CMK (cell line): ENCODE data around the gene S100A7A.
"Not testable (repeated sequence)": the region's sequence is repeated elsewhere in the genome, so short reads cannot be mapped to it uniquely, and the experiment has no call there.

Experiments
- DNase-seq: peaks from one replicate; pipeline ENCODE4 v3.0.0-alpha.2; 2010; ENCODE audit warnings: low read depth

The S100A7A gene

GRCh38 chr1:153395776-153396175 lies 20.5 kb upstream of the S100A7A start:
- no peak for DNase-seq

DNA sequence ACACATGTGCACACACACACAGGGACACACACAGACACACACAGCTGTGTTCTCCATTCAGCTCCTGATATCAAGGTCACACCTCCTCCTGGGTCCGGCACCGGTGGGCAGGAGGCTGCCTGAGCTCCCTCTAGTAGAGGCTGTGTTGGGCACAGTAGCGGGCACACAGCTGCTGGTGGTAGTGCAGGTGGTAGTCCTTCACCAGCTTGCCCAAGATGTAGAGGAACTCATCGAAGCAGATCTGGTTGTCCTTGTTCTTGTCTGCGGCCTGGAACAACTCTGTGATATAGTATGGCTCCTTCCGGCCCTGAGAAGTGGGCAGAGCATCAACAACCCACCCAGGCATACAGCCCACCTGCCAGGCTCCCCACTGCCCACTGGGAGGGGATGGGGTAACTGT lies 19.9 kb upstream of the S100A7A start:
- no peak for DNase-seq

DNA sequence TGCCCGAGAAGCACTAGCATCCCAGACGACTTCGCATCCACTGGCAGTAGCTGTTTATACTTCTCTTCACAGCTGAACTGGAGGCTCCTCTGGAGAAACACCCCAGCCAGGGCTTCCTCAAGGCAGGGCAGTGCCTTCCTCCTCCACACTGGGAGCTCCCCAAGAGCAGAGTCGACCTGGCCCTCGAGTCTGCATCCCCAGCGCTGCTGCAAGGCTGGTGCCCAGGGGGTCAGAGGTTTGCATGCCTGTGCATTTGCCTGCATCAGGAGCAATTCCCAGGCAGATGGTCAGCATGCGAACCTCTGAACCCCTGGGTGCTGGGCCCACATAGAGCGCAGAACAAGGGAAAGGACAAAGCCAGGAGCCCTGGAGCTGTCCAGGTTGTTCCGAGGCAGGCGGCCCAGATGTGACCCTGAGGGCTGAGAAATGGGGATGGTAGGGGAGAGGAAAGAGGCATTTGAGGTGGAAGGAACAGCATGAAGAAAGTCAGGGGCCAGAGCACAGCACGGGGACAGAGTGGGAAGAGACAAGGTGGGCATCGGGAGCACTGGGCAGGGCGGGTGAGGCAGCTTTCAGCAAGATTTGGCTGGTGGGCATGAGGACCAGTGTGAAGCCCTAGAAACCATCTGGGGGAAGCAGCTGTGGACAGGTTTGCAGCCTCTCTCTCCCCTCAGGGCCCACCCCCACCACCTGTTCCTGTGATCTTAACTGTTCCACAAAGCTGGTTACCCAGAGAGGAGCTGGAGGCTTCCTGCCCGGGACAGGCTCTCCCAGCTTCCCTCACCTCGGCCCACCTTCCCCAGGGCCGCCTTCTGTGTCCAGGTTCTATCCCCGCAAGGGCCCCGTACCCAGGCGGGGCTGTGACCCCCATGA lies 19.0 kb upstream of the S100A7A start:
- DNase-seq = no peak

DNA sequence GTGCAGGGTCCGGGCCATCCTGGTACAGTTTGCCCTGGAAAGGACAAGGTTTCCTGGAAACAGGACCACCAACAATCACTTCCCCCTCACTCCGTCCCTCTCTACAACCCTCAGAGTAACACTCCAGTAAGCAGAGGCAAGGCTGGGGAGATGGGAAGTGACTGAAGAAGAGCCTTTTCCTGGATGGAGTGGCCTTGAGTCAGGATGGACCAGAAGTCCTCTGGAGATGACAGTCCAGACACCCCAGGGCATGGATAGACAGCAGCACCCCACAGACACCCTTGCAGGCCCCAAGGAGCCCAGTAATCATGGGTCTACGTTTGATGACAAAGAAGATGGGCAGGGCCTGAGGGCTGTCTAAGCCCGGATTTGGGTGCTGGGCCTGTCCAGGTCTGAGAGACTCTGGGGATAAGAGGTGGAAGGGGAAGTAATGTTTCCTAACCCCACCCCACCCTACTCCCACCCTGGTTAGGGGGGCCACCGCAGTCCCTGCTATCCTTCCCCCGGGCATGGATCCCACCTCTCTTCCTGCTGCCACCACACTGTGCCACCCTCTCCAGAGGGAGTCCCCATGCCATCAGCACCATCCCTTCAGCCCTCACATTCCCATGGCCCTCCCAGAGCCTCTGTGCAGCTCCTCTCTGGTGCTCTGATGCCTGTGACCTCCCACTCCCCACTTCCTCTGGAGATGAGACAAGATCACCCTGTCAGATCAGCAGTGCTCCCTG lies 18.2 kb upstream of the S100A7A start:
- DNase-seq = no peak

GRCh38 chr1:153399401-153400055 lies 16.8 kb upstream of the S100A7A start:
- DNase-seq = no peak

- DNase-seq = no peak
Observed at GRCh38 chr1:153400244-153400643, 16.1 kb upstream of the S100A7A start.

DNA sequence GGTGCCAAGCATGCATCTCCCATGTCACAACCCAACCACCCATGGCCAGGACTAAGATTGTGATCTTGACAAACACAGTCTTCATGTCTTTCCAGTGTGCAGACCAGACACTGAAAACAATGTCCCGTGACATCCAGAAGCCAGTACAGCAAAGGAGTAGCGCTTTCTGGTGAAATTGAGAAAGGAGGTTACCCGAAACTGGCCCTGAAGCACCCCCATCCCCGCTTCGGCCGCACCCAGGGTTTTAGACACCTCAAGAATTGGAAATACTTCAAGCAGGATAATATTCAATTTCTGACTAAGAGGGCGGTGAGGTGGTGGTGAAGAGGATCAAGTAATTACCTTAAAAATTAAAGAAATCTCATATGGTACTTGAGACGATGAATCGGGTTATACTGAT lies 14.9 kb upstream of the S100A7A start:
- DNase-seq = no peak

- no peak for DNase-seq
Observed at GRCh38 chr1:153402226-153402625, 14.1 kb upstream of the S100A7A start.

- DNase-seq = no peak
Observed at GRCh38 chr1:153403421-153404085, 12.8 kb upstream of the S100A7A start.

DNA sequence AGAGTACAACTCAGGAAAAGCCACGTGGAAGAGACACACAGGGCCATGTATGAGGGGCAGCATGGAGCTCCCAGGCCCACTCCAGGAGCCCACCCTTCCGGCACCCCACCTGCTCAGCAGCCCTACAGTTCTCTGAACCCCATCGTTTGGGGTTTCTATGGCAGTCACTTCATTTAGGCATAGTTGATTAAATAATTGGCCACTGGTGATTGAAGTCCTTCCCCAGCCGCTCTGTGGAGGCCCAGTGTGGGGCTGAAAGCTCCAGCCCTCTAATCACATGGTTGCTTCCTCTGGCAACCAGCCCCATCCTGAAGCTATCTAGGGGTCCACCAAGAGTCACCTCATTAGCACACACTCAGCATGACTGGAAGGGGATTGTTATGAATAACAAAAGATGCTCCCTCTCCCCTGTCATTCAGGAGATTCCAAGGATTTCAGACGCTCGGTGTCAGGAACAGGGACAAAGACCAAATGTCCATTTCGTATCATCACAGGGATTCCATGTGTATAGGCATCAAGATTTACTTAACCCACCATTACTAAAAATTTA lies 12.2 kb upstream of the S100A7A start:
- DNase-seq = no peak

GRCh38 chr1:153404768-153405167 lies 11.6 kb upstream of the S100A7A start:
- peak; percentile 11 for DNase-seq

GRCh38 chr1:153405825-153406599 lies 10.3 kb upstream of the S100A7A start:
- not testable (repeated sequence) for DNase-seq

GRCh38 chr1:153407274-153407673 lies 9.0 kb upstream of the S100A7A start:
- not testable (repeated sequence) for DNase-seq

DNA sequence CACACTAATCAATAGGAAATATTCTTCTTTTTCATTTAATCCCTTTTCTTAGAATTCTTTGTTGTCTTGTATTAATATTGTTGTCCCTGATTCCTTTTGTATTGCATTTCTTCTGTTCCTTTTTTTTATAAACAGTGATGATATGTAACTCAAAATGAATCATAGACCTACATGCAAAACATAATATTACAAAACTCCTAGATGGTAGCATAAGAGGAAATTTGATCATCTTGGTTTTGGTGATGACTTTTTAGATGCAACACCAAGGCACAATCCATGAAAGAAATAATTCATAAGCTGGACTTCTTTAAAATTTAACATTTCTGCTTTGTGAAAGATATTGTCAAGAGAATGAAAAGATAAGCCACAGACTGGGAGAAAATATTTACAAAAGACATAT lies 2.4 kb upstream of the S100A7A start:
- DNase-seq = not testable (repeated sequence)

- no peak for DNase-seq
Observed at GRCh38 chr1:153417136-153417888, 992 bp downstream of the S100A7A start.

DNA sequence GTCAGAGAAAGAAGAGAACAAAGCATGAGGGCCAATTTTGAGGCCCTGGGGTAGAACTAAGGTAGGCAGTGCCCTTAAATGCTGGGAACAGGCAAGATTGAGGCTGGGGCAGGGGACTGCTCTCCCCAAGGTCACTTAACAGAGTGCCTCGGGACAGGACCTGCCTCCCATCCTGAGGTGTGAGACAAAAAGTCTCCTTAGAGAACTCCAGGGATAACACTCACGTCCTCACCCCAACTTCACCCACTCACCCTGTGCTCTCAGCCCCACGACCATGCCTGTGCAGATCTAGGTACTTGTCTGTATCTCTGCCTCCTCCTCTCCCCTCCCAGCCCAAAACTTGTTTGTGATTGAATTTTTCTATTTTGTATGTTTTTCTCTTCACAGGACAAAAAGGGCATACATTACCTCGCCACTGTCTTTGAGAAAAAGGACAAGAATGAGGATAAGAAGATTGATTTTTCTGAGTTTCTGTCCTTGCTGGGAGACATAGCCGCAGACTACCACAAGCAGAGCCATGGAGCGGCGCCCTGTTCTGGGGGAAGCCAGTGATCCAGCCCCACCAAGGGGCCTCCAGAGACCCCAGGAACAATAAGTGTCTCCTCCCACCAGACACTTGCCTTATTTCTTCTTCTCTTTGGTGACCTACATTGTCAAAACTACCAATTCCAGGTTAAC lies 2.6 kb downstream of the S100A7A start:
- DNase-seq = not testable (repeated sequence)

DNA sequence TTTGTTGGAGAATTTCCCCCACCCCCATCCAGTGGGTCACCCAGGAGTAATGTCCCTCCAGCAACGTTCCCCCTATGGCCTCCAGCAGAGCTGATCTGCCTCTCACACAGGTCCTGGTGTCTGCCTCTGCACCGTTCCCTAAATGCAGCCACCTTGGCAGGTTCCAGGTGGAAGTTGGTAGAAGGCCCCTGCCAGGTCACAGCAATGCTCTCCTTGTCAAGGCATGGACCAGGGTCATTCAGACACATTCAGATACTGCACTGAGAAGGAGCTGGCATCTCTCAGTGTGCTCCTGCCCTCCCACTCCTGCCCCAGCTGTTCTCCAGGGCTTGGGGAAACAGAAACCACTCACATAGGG lies 3.1 kb downstream of the S100A7A start:
- not testable (repeated sequence) for DNase-seq

DNA sequence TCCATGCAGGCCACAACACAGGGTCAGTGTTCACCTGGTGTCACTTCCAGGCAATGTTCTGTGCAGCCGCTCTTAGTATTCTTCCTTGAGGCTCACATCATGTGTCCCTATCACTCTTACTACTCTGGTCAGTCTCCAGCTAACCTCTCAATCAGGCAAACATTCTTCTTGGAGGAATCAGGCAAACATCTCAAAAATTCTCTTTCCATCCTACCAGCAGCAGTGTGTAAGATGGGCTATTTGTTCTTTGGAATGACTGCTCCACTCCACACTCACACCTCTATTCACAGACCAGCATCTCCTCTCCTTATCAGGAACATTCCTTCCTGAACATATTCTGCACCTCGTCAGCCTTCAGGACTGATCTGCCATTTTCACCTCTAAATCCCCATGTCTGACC lies 4.0 kb downstream of the S100A7A start:
- DNase-seq = no peak

- peak; percentile 18 for DNase-seq
Observed at GRCh38 chr1:153422450-153423068, 6.2 kb downstream of the S100A7A start.
